Measurements from ENCODE around the gene ABLIM3. TPM values are rescaled to one million over a fixed set of nuclear protein-coding genes. Genes with fewer than 3 reads are reported as not detected.

The ABLIM3 gene
- polyA plus RNA-seq, 1 donor from 2014 or later, result 17.7 TPM

DNA sequence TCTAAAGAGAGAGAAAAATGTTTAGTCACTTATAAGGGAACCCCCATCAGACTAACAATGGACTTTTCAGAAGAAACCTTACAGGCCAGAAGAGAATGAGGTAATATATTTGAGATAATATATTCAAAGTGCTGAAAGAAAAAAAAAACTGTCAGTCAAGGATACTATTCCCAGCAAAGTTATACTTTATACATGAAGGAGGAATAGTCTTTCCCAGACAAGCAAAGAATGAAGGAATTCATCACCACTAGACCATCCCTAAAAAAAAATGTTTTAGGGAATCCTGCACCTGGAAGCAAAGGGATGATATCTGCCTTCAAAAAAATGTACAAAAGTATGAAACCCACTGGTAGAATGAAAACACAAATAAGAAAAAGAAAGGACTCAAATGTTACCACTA is 41.0 kb upstream of the ABLIM3 start:
- peaks cover 14% of the 10 kb centered on the region for H3K9me3 ChIP-seq (ENCODE audit: low read length)
- no peaks in the 10 kb centered on the region for H3F3A ChIP-seq (ENCODE audit: insufficient read depth, low read length, poor library complexity, severe bottlenecking)
- H3K9ac ChIP-seq (ENCODE audit: low read length), result no peak overlapping the region
- H3K9me2 ChIP-seq (ENCODE audit: insufficient read depth, low read length), result no peaks in the 10 kb centered on the region
- H3K4me2 ChIP-seq (ENCODE audit: low read length), result no peak overlapping the region
- H3K36me3 ChIP-seq (ENCODE audit: insufficient read depth, low read length), result no peaks in the 10 kb centered on the region
- H3K27ac ChIP-seq (ENCODE audit: low read length), result no peak overlapping the region
- H4K20me1 ChIP-seq (ENCODE audit: insufficient read depth), result no peaks in the 10 kb centered on the region
- no peaks in the 10 kb centered on the region for H3K79me2 ChIP-seq (replicated peaks; ENCODE audit: insufficient read depth, low read length)
- TF ChIP-seq EP300 (conservative IDR thresholded peaks at IDR 0.05; ENCODE audit: poor library complexity, severe bottlenecking) (no peak), MXI1 (conservative IDR thresholded peaks at IDR 0.05; ENCODE audit: poor library complexity, severe bottlenecking) (no peak), REST (IDR thresholded peaks at IDR 0.05; ENCODE audit: borderline replicate concordance) (no peak), EZH2 (IDR thresholded peaks at IDR 0.05; ENCODE audit: borderline replicate concordance, insufficient read depth, low read length, poor library complexity, severe bottlenecking) (no peak), POLR2AphosphoS5 (IDR thresholded peaks at IDR 0.05) (no peak), SMC3 (conservative IDR thresholded peaks at IDR 0.05; ENCODE audit: poor library complexity) (no peak), TAF1 (IDR thresholded peaks at IDR 0.05; ENCODE audit: low read depth) (no peak), RAD21 (conservative IDR thresholded peaks at IDR 0.05) (no peak)
- TF ChIP-seq, protein P1, sequence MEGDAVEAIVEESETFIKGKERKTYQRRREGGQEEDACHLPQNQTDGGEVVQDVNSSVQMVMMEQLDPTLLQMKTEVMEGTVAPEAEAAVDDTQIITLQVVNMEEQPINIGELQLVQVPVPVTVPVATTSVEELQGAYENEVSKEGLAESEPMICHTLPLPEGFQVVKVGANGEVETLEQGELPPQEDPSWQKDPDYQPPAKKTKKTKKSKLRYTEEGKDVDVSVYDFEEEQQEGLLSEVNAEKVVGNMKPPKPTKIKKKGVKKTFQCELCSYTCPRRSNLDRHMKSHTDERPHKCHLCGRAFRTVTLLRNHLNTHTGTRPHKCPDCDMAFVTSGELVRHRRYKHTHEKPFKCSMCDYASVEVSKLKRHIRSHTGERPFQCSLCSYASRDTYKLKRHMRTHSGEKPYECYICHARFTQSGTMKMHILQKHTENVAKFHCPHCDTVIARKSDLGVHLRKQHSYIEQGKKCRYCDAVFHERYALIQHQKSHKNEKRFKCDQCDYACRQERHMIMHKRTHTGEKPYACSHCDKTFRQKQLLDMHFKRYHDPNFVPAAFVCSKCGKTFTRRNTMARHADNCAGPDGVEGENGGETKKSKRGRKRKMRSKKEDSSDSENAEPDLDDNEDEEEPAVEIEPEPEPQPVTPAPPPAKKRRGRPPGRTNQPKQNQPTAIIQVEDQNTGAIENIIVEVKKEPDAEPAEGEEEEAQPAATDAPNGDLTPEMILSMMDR (IDR thresholded peaks at IDR 0.05; ENCODE audit: poor library complexity, severe bottlenecking), result no peak
- no peak overlapping the region for H2AFZ ChIP-seq (ENCODE audit: low read depth, low read length)
- H3K27me3 ChIP-seq (ENCODE audit: insufficient read depth, low read depth, low read length), result no peaks in the 10 kb centered on the region
- H3K4me3 ChIP-seq (ENCODE audit: low read length), result no peak overlapping the region

DNA sequence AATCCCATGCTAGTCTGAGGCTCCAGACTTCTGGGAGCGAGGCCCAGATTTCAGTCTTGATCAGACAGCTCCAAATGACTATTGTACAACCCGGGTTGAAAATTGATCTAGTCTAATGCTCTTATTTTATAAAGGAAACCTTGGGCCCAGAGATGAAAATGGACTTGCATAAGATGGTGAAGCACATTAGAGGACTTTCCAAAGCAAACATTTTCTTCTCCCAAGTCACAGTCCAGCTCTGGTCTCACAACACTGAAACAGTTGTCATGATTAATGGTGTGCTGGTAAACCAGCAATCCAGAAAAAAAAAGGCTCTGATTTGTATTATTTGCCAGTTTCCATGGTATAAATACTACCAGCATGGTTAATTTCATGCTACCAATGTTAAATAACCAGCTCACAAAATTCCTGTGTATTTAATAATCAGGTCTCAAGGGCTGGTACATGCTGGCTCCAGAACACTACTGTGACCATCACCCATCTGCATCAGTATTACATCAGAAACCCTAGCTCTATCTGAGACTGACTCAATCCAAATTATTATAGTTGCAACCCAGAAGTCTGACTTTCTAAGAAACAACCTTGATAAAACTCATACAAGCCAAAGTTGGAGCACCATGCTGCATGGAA is 32.5 kb upstream of the ABLIM3 start:
- H3K4me3 ChIP-seq (ENCODE audit: low read length), result no peak overlapping the region
- no peak overlapping the region for H3K4me2 ChIP-seq (ENCODE audit: low read length)
- H3K27ac ChIP-seq (ENCODE audit: low read length), result no peak overlapping the region
- no peaks in the 10 kb centered on the region for H3K27me3 ChIP-seq (ENCODE audit: insufficient read depth, low read depth, low read length)
- H3F3A ChIP-seq (ENCODE audit: insufficient read depth, low read length, poor library complexity, severe bottlenecking), result no peaks in the 10 kb centered on the region
- H4K20me1 ChIP-seq (ENCODE audit: insufficient read depth), result no peaks in the 10 kb centered on the region
- no peak overlapping the region for H3K9ac ChIP-seq (ENCODE audit: low read length)
- no peaks in the 10 kb centered on the region for H3K9me3 ChIP-seq (ENCODE audit: low read length)
- no peaks in the 10 kb centered on the region for H3K36me3 ChIP-seq (ENCODE audit: insufficient read depth, low read length)
- no peak for TF ChIP-seq RAD21 (conservative IDR thresholded peaks at IDR 0.05)
- no peak for TF ChIP-seq REST (IDR thresholded peaks at IDR 0.05; ENCODE audit: borderline replicate concordance)
- TF ChIP-seq, protein P1 (IDR thresholded peaks at IDR 0.05; ENCODE audit: poor library complexity, severe bottlenecking), result no peak
- no peak for TF ChIP-seq MXI1 (conservative IDR thresholded peaks at IDR 0.05; ENCODE audit: poor library complexity, severe bottlenecking)
- no peak for TF ChIP-seq POLR2AphosphoS5 (IDR thresholded peaks at IDR 0.05)
- no peak for TF ChIP-seq TAF1 (IDR thresholded peaks at IDR 0.05; ENCODE audit: low read depth)
- no peak for TF ChIP-seq SMC3 (conservative IDR thresholded peaks at IDR 0.05; ENCODE audit: poor library complexity)
- no peak for TF ChIP-seq EZH2 (IDR thresholded peaks at IDR 0.05; ENCODE audit: borderline replicate concordance, insufficient read depth, low read length, poor library complexity, severe bottlenecking)
- no peak overlapping the region for H2AFZ ChIP-seq (ENCODE audit: low read depth, low read length)
- no peaks in the 10 kb centered on the region for H3K79me2 ChIP-seq (replicated peaks; ENCODE audit: insufficient read depth, low read length)
- no peaks in the 10 kb centered on the region for H3K9me2 ChIP-seq (ENCODE audit: insufficient read depth, low read length)
